ENCODE data around the gene RGS6.

The RGS6 gene

DNA sequence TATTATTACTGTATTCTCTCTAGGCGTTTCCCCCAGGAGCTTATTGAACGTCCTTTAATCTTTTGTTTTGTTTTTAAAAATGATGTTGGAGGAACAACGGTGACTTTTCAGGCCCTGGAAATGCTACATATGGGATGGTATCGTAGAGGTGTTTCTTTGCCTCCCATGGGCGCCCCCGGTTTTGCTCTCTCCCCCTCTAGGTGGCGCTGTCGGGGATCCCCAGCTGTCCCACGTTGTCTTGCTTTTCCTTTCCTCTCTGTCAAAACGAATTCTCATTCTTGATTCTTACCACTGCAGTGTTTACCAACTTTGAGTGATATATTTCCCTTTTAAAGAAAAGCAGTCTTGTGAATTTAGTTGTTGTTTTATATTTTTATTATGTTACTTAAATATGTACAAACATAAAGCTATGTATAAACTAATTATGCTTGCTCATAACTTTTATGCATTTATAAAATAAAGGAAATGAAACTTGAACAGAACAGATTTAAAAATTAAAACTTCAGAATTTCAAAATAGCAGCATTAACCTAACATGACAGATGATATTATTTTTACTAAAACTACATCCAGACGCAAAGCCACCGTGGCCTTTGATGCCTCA is 171.9 kb downstream of the RGS6 start:
- ChIA-PET POLR2A (no interaction called here), CTCF (interaction anchor here (0.6 to 2.3 kb wide), 10 partner anchors 9 to 1635 kb away, joined by 3 to 11 read pairs (median 4); no protein-coding TSS in a partner anchor)
- peak; percentile 61 for DNase-seq (ENCODE audit: extremely low spot score)
- TF ChIP-seq ELF4 (IDR thresholded peaks at IDR 0.05) (no peak), BHLHE40 (IDR thresholded peaks at IDR 0.05; ENCODE audit: borderline replicate concordance) (no peak), TARDBP (IDR thresholded peaks at IDR 0.05) (no peak), FOXA1 (IDR thresholded peaks at IDR 0.05) (no peak), CTBP1 (IDR thresholded peaks at IDR 0.05; ENCODE audit: borderline replicate concordance) (no peak), LEF1 (IDR thresholded peaks at IDR 0.05; ENCODE audit: borderline replicate concordance) (no peak), NFRKB (IDR thresholded peaks at IDR 0.05) (no peak), FOXM1 (IDR thresholded peaks at IDR 0.05; ENCODE audit: borderline replicate concordance) (no peak), SUZ12 (IDR thresholded peaks at IDR 0.05) (no peak), SP1 (IDR thresholded peaks at IDR 0.05) (no peak), ZNF384 (IDR thresholded peaks at IDR 0.05) (no peak), L3MBTL2 (conservative IDR thresholded peaks at IDR 0.05) (no peak), ARNT (IDR thresholded peaks at IDR 0.05) (no peak), FOXK2 (IDR thresholded peaks at IDR 0.05) (no peak), HDGF (IDR thresholded peaks at IDR 0.05; ENCODE audit: borderline replicate concordance) (no peak)
- TF ChIP-seq, protein P1, sequence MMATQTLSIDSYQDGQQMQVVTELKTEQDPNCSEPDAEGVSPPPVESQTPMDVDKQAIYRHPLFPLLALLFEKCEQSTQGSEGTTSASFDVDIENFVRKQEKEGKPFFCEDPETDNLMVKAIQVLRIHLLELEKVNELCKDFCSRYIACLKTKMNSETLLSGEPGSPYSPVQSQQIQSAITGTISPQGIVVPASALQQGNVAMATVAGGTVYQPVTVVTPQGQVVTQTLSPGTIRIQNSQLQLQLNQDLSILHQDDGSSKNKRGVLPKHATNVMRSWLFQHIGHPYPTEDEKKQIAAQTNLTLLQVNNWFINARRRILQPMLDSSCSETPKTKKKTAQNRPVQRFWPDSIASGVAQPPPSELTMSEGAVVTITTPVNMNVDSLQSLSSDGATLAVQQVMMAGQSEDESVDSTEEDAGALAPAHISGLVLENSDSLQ (IDR thresholded peaks at IDR 0.05) = no peak

DNA sequence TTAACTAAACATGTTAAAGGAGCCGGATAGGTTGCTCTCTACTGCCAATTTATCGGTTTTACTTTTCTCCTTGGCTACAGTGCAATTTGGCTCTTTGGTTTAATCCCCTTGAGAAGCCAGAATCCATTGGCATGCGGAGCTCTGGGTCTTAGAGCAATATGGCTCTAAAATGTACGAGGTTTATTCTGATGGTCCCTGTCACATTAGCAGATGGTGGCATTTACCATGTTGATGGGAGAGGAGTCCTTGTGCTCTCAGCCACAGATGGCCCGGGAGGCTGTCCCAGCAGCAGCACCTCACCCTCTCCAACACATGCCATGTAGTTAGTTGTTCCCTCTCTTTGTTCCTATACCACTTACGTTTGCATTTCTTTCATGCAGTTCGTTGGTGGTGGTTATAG is 179.7 kb downstream of the RGS6 start:
- ChIA-PET CTCF (interaction anchor here (1.3 kb wide), 1 partner anchor 8 kb away, joined by 4 read pairs; no protein-coding TSS in a partner anchor), POLR2A (no interaction called here)
- TF ChIP-seq LEF1 (IDR thresholded peaks at IDR 0.05; ENCODE audit: borderline replicate concordance) = no peak
- TF ChIP-seq NFRKB (IDR thresholded peaks at IDR 0.05) = no peak
- TF ChIP-seq, protein P1 (IDR thresholded peaks at IDR 0.05) = no peak
- no peak for TF ChIP-seq ZNF384 (IDR thresholded peaks at IDR 0.05)
- no peak for TF ChIP-seq SP1 (IDR thresholded peaks at IDR 0.05)
- no peak for TF ChIP-seq SUZ12 (IDR thresholded peaks at IDR 0.05)
- TF ChIP-seq TARDBP (IDR thresholded peaks at IDR 0.05) = no peak
- no peak for TF ChIP-seq FOXK2 (IDR thresholded peaks at IDR 0.05)
- no peak for TF ChIP-seq FOXA1 (IDR thresholded peaks at IDR 0.05)
- TF ChIP-seq L3MBTL2 (conservative IDR thresholded peaks at IDR 0.05) = no peak
- TF ChIP-seq ARNT (IDR thresholded peaks at IDR 0.05) = no peak
- TF ChIP-seq FOXM1 (IDR thresholded peaks at IDR 0.05; ENCODE audit: borderline replicate concordance) = no peak
- TF ChIP-seq HDGF (IDR thresholded peaks at IDR 0.05; ENCODE audit: borderline replicate concordance) = no peak
- no peak for TF ChIP-seq CTBP1 (IDR thresholded peaks at IDR 0.05; ENCODE audit: borderline replicate concordance)
- TF ChIP-seq BHLHE40 (IDR thresholded peaks at IDR 0.05; ENCODE audit: borderline replicate concordance) = no peak
- no peak for TF ChIP-seq ELF4 (IDR thresholded peaks at IDR 0.05)
- no peak for DNase-seq (ENCODE audit: extremely low spot score)

DNA sequence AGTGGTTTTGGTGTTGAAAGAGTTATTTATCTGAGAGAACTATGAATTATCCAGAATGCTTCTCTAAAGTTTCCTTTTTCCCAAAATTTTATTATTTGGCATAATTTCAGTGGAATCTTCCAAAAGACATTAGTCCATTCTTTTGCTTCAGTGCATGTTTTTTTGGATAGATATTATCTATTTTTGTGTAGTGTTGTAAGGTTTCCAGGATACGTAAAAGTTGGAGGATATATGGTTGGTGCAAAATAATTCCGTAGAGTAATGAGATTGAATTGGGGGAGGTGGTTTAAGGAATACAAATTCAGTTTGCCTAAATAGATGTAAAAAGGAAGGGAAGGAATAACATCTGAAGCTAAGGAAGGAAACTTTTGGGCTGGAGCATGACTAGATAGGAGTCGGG is 186.6 kb downstream of the RGS6 start:
- DNase-seq (ENCODE audit: extremely low spot score) = no peak
- POLR2A ChIA-PET = no interaction called here
- CTCF ChIA-PET = no interaction called here
- no peak for TF ChIP-seq FOXM1 (IDR thresholded peaks at IDR 0.05; ENCODE audit: borderline replicate concordance)
- TF ChIP-seq CTBP1 (IDR thresholded peaks at IDR 0.05; ENCODE audit: borderline replicate concordance) = no peak
- TF ChIP-seq HDGF (IDR thresholded peaks at IDR 0.05; ENCODE audit: borderline replicate concordance) = no peak
- no peak for TF ChIP-seq BHLHE40 (IDR thresholded peaks at IDR 0.05; ENCODE audit: borderline replicate concordance)
- TF ChIP-seq FOXA1 (IDR thresholded peaks at IDR 0.05) = no peak
- no peak for TF ChIP-seq ELF4 (IDR thresholded peaks at IDR 0.05)
- no peak for TF ChIP-seq FOXK2 (IDR thresholded peaks at IDR 0.05)
- TF ChIP-seq ZNF384 (IDR thresholded peaks at IDR 0.05) = no peak
- TF ChIP-seq, protein P1 (IDR thresholded peaks at IDR 0.05) = no peak
- TF ChIP-seq L3MBTL2 (conservative IDR thresholded peaks at IDR 0.05) = no peak
- no peak for TF ChIP-seq ARNT (IDR thresholded peaks at IDR 0.05)
- TF ChIP-seq SP1 (IDR thresholded peaks at IDR 0.05) = no peak
- no peak for TF ChIP-seq TARDBP (IDR thresholded peaks at IDR 0.05)
- no peak for TF ChIP-seq SUZ12 (IDR thresholded peaks at IDR 0.05)
- TF ChIP-seq LEF1 (IDR thresholded peaks at IDR 0.05; ENCODE audit: borderline replicate concordance) = no peak
- no peak for TF ChIP-seq NFRKB (IDR thresholded peaks at IDR 0.05)

DNA sequence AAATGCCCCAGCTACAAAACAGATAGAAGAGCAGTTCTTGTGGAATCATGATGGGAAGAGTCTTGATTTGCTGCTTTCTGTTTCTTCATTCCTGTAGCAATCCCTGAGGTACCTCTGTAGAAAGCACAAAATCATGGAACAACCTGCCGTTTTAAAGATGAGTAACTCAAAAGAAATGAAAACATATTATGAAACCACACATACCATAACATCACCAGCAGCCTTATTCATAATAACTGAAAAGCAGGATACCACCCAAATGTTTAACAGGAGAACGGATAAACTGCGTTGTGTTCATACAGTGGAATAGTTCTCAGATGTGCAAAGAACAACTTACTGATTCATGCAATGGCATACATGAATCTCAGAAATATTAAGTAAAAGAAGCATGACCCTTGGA is 188.1 kb downstream of the RGS6 start:
- TF ChIP-seq SP1 (IDR thresholded peaks at IDR 0.05) (no peak), FOXA1 (IDR thresholded peaks at IDR 0.05) (no peak), FOXM1 (IDR thresholded peaks at IDR 0.05; ENCODE audit: borderline replicate concordance) (no peak), CTBP1 (IDR thresholded peaks at IDR 0.05; ENCODE audit: borderline replicate concordance) (no peak), L3MBTL2 (conservative IDR thresholded peaks at IDR 0.05) (no peak), TARDBP (IDR thresholded peaks at IDR 0.05) (no peak), NFRKB (IDR thresholded peaks at IDR 0.05) (no peak)
- no peak for DNase-seq (ENCODE audit: extremely low spot score)
- ChIA-PET CTCF (no interaction called here), POLR2A (no interaction called here)

DNA sequence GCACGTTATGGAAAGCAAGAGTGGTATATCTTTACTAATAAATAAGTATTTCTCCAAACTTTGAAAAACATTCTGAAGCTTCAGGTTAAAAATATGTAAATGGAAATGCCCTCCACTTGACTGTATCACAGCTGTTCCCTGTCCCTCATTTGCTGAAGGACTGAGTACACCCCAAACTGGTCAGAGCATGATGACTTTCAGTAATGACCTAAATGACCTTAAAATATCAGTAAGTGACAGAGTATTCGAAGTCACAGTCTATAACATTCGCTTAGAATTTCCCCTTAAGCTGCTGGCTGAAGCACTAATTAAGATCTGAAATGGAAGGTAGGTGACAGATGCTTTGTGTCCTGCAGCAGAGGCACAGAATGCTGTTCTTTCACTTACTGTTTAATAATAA is 191.5 kb downstream of the RGS6 start:
- DNase-seq (ENCODE audit: extremely low spot score) = no peak
- no peak for TF ChIP-seq FOXK2 (IDR thresholded peaks at IDR 0.05)
- TF ChIP-seq TARDBP (IDR thresholded peaks at IDR 0.05) = no peak
- no peak for TF ChIP-seq ARNT (IDR thresholded peaks at IDR 0.05)
- no peak for TF ChIP-seq ZNF384 (IDR thresholded peaks at IDR 0.05)
- TF ChIP-seq CTBP1 (IDR thresholded peaks at IDR 0.05; ENCODE audit: borderline replicate concordance) = no peak
- TF ChIP-seq FOXM1 (IDR thresholded peaks at IDR 0.05; ENCODE audit: borderline replicate concordance) = no peak
- TF ChIP-seq, protein P1 (IDR thresholded peaks at IDR 0.05) = no peak
- TF ChIP-seq HDGF (IDR thresholded peaks at IDR 0.05; ENCODE audit: borderline replicate concordance) = no peak
- no peak for TF ChIP-seq ELF4 (IDR thresholded peaks at IDR 0.05)
- no peak for TF ChIP-seq BHLHE40 (IDR thresholded peaks at IDR 0.05; ENCODE audit: borderline replicate concordance)
- TF ChIP-seq SUZ12 (IDR thresholded peaks at IDR 0.05) = no peak
- no peak for TF ChIP-seq NFRKB (IDR thresholded peaks at IDR 0.05)
- TF ChIP-seq LEF1 (IDR thresholded peaks at IDR 0.05; ENCODE audit: borderline replicate concordance) = no peak
- TF ChIP-seq SP1 (IDR thresholded peaks at IDR 0.05) = no peak
- TF ChIP-seq L3MBTL2 (conservative IDR thresholded peaks at IDR 0.05) = no peak
- TF ChIP-seq FOXA1 (IDR thresholded peaks at IDR 0.05) = no peak
- ChIA-PET POLR2A (no interaction called here), CTCF (interaction anchor here (1.7 kb wide), 1 partner anchor 20 kb away, joined by 11 read pairs; no protein-coding TSS in a partner anchor)
